HFFc6 (cell line): ENCODE measurements around the gene CARD18. TPM values are rescaled to one million over a fixed set of nuclear protein-coding genes. Genes with fewer than 3 reads are reported as not detected.
"Not testable (repeated sequence)": the region's sequence is repeated elsewhere in the genome, so short reads cannot be mapped to it uniquely, and the experiment has no call there.

Source experiments
- DNase-seq: peaks from one replicate; pipeline ENCODE4 v3.0.0-alpha.2; 2018
- H3K27ac Mint-ChIP-seq: 2 replicates; pipeline ENCODE4 v1.8.0; 2020; ENCODE audit warnings: mild to moderate bottlenecking, mixed read lengths
- H3K27me3 Mint-ChIP-seq: 2 replicates; pipeline ENCODE4 v1.8.0; 2021; ENCODE audit warnings: mild to moderate bottlenecking, moderate library complexity, mixed read lengths; ENCODE audit not compliant: insufficient read depth
- H3K36me3 Mint-ChIP-seq: 2 replicates; pipeline ENCODE4 v1.8.0; 2021; ENCODE audit warnings: low read depth, mixed read lengths
- H3K4me1 Mint-ChIP-seq: 2 replicates; pipeline ENCODE4 v1.8.0; 2020; ENCODE audit warnings: low read depth, mixed read lengths
- H3K4me3 Mint-ChIP-seq: 2 replicates; pipeline ENCODE4 v1.8.0; 2020; ENCODE audit warnings: mild to moderate bottlenecking, moderate library complexity, mixed read lengths
- H3K9me3 Mint-ChIP-seq: 2 replicates; pipeline ENCODE4 v1.8.0; 2020; ENCODE audit warnings: mild to moderate bottlenecking, mixed read lengths
- CTCF ChIP-seq: fragments of 200-600 bp; sonication (generic); IDR thresholded peaks from 2 replicates; pipeline ENCODE4 v1.5.0; 2021; ENCODE audit warnings: antibody characterized with exemption, mild to moderate bottlenecking
- total RNA-seq, 6 experiments: library from RNA; stranded (reverse); fragmentation: NEBNext Ultra II Directional; extraction: Animal tissue kit (Norgen Biotek cat#: 25700); gene quantifications; 2 replicates in 1 of 6; 3 replicates in 5 of 6; pipeline ENCODE4 v1.2.3, GENCODE V29; 2021

CARD18 gene
- total RNA-seq, 6 experiments from 2014 or later = not detected

GRCh38 chr11:105106140-105106539, 33.4 kb downstream of the CARD18 start:
- no peak for DNase-seq
- H3K27ac Mint-ChIP-seq = no peak overlapping the region

GRCh38 chr11:105104292-105104691, 35.3 kb downstream of the CARD18 start:
- Mint-ChIP-seq H3K27ac (no peak overlapping the region), H3K4me1 (peaks cover 25% of the 10 kb centered on the region), H3K36me3 (no peaks in the 10 kb centered on the region), H3K9me3 (no peaks in the 10 kb centered on the region), H3K4me3 (no peak overlapping the region), H3K27me3 (no peaks in the 10 kb centered on the region)
- no peak for TF ChIP-seq CTCF
- no peak for DNase-seq

More at GRCh38 chr11:105106140-105106539, 33.4 kb downstream of the CARD18 start:
- H3K4me3 Mint-ChIP-seq = no peak overlapping the region
- H3K4me1 Mint-ChIP-seq = peaks cover 25% of the 10 kb centered on the region
- H3K9me3 Mint-ChIP-seq = no peaks in the 10 kb centered on the region
- TF ChIP-seq CTCF = no peak
- H3K36me3 Mint-ChIP-seq = no peaks in the 10 kb centered on the region
- no peaks in the 10 kb centered on the region for H3K27me3 Mint-ChIP-seq

GRCh38 chr11:105103336-105103735, 36.2 kb downstream of the CARD18 start:
- no peak overlapping the region for H3K4me3 Mint-ChIP-seq
- no peaks in the 10 kb centered on the region for H3K9me3 Mint-ChIP-seq
- no peak for DNase-seq
- no peak overlapping the region for H3K27ac Mint-ChIP-seq
- H3K27me3 Mint-ChIP-seq = no peaks in the 10 kb centered on the region
- H3K4me1 Mint-ChIP-seq = peaks cover 21% of the 10 kb centered on the region
- TF ChIP-seq CTCF = no peak
- H3K36me3 Mint-ChIP-seq = no peaks in the 10 kb centered on the region

- not testable (repeated sequence) for H3K27ac Mint-ChIP-seq, H3K9me3 Mint-ChIP-seq, H3K4me3 Mint-ChIP-seq, DNase-seq, H3K36me3 Mint-ChIP-seq, H3K27me3 Mint-ChIP-seq
- H3K4me1 Mint-ChIP-seq = peaks cover 21% of the 10 kb centered on the region
These were observed 37.4 kb downstream of the CARD18 start for GRCh38 chr11:105102079-105102581.

GRCh38 chr11:105100981-105101630, 38.5 kb downstream of the CARD18 start:
- no peaks in the 10 kb centered on the region for H3K27me3 Mint-ChIP-seq
- no peaks in the 10 kb centered on the region for H3K9me3 Mint-ChIP-seq
- DNase-seq = no peak
- TF ChIP-seq CTCF = no peak
- H3K36me3 Mint-ChIP-seq = no peaks in the 10 kb centered on the region
- no peak overlapping the region for H3K4me3 Mint-ChIP-seq
- no peak overlapping the region for H3K27ac Mint-ChIP-seq
- peaks cover 21% of the 10 kb centered on the region for H3K4me1 Mint-ChIP-seq

GRCh38 chr11:105100206-105100605, 39.4 kb downstream of the CARD18 start:
- DNase-seq = no peak
- TF ChIP-seq CTCF = no peak
- peak overlapping the region; percentile 55 for H3K27ac Mint-ChIP-seq
- H3K4me3 Mint-ChIP-seq = no peak overlapping the region
- peaks cover 21% of the 10 kb centered on the region for H3K4me1 Mint-ChIP-seq
- H3K9me3 Mint-ChIP-seq = no peaks in the 10 kb centered on the region
- H3K27me3 Mint-ChIP-seq = no peaks in the 10 kb centered on the region
- H3K36me3 Mint-ChIP-seq = no peaks in the 10 kb centered on the region

GRCh38 chr11:105099594-105099993, 40.0 kb downstream of the CARD18 start:
- not testable (repeated sequence) for H3K4me3 Mint-ChIP-seq, H3K9me3 Mint-ChIP-seq, H3K36me3 Mint-ChIP-seq, H3K27me3 Mint-ChIP-seq, DNase-seq
- H3K4me1 Mint-ChIP-seq = peaks cover 21% of the 10 kb centered on the region
- H3K27ac Mint-ChIP-seq = peak overlapping the region; percentile 55; the same call in 1 of the 2 replicates
